Smooth muscle cell (in vitro differentiated cells): ENCODE measurements around the gene PTPRN2. TPM values are rescaled to one million over a fixed set of nuclear protein-coding genes. Genes with fewer than 3 reads are reported as not detected.

ENCODE experiments used
- DNase-seq: peaks from one replicate; lab custom pipeline; 2025; ENCODE audit not compliant: unreplicated experiment; lab: John Stamatoyannopoulos, UW
- H2AFZ ChIP-seq: fragments of 200-600 bp; sonication (generic); 2 replicates; pipeline ENCODE4 v1.6.0; 2016; ENCODE audit warnings: antibody characterized with exemption, low read depth, mild to moderate bottlenecking
- H3F3A ChIP-seq: fragments of 200-600 bp; sonication (generic); 2 replicates; pipeline ENCODE4 v1.6.0; 2017; ENCODE audit warnings: antibody characterized with exemption, low read depth
- H3K27ac ChIP-seq: fragments of 200-600 bp; sonication (generic); 2 replicates; pipeline ENCODE4 v1.5.1; 2016; ENCODE audit warnings: low read depth, mild to moderate bottlenecking
- H3K27me3 ChIP-seq: fragments of 200-600 bp; sonication (generic); 2 replicates; pipeline ENCODE4 v1.6.1; 2016; ENCODE audit warnings: low read depth, mild to moderate bottlenecking
- H3K36me3 ChIP-seq: fragments of 200-600 bp; sonication (generic); 2 replicates; pipeline ENCODE4 v1.5.1; 2016; ENCODE audit warnings: low read depth
- H3K4me1 ChIP-seq: fragments of 200-600 bp; sonication (generic); 2 replicates; pipeline ENCODE4 v1.5.1; 2016; ENCODE audit warnings: low read depth
- H3K4me2 ChIP-seq: fragments of 200-600 bp; sonication (generic); 2 replicates; pipeline ENCODE4 v1.6.0; 2016; ENCODE audit warnings: mild to moderate bottlenecking
- H3K4me3 ChIP-seq: fragments of 200-600 bp; sonication (generic); 2 replicates; pipeline ENCODE4 v1.5.1; 2016; ENCODE audit warnings: mild to moderate bottlenecking
- H3K79me2 ChIP-seq: fragments of 200-600 bp; sonication (generic); 2 replicates; pipeline ENCODE4 v1.6.0; 2016; ENCODE audit warnings: low read depth, mild to moderate bottlenecking
- H3K9ac ChIP-seq: fragments of 200-600 bp; sonication (generic); 2 replicates; pipeline ENCODE4 v1.6.0; 2016; ENCODE audit warnings: low read depth
- H3K9me3 ChIP-seq: fragments of 200-600 bp; sonication (generic); replicated peaks from 2 replicates; pipeline ENCODE4 v1.5.1; 2016; ENCODE audit warnings: low read depth
- H4K20me1 ChIP-seq: fragments of 200-600 bp; sonication (generic); 2 replicates; pipeline ENCODE4 v1.6.0; 2016; ENCODE audit warnings: low read depth
- CTCF ChIP-seq: fragments of 200-600 bp; sonication (generic); IDR thresholded peaks from 2 replicates; pipeline ENCODE4 v1.5.1; 2017; ENCODE audit warnings: borderline replicate concordance, mild to moderate bottlenecking, antibody characterized with exemption; ENCODE audit not compliant: insufficient read depth, poor library complexity, severe bottlenecking
- whole genome bisulfite sequencing: methylation state at CpG from one replicate; pipeline ENCODE4 v1.1.7; 2016; ENCODE audit warnings: low lambda C conversion rate; 5-methylcytosine and 5-hydroxymethylcytosine counted together
- polyA plus RNA-seq: library from polyadenylated mRNA; unstranded; fragments of >200 nt; fragmentation: Nextera tagmentation; extraction: Ambion mirVana; gene quantifications from 2 replicates; pipeline ENCODE4 v1.2.1, GENCODE V29; 2016
- total RNA-seq: library from RNA; depleted of rRNA; stranded (reverse); fragments of >200 nt; gene quantifications from 2 replicates; pipeline ENCODE4 v1.2.3, GENCODE V29; 2014

PTPRN2 gene
- total and polyA plus RNA-seq, 2 experiments from 2014 or later: 0.09 to 0.87 TPM

GRCh38 chr7:157866336-157866924 is 721.2 kb downstream of the PTPRN2 start:
- Histone ChIP-seq H3K4me1 (no peaks in the 10 kb centered on the region), H3K4me2 (no peak overlapping the region), H3K79me2 (no peaks in the 10 kb centered on the region), H3F3A (no peaks in the 10 kb centered on the region), H2AFZ (no peak overlapping the region), H3K27me3 (no peaks in the 10 kb centered on the region), H3K27ac (no peak overlapping the region), H3K9ac (no peak overlapping the region), H3K9me3 (no peaks in the 10 kb centered on the region), H3K4me3 (no peak overlapping the region), H3K36me3 (no peaks in the 10 kb centered on the region), H4K20me1 (no peaks in the 10 kb centered on the region)
- DNase-seq: no peak
- 89% methylated on average over 10 of the region's 29 CpGs for WGBS
- TF ChIP-seq CTCF: no peak

DNA sequence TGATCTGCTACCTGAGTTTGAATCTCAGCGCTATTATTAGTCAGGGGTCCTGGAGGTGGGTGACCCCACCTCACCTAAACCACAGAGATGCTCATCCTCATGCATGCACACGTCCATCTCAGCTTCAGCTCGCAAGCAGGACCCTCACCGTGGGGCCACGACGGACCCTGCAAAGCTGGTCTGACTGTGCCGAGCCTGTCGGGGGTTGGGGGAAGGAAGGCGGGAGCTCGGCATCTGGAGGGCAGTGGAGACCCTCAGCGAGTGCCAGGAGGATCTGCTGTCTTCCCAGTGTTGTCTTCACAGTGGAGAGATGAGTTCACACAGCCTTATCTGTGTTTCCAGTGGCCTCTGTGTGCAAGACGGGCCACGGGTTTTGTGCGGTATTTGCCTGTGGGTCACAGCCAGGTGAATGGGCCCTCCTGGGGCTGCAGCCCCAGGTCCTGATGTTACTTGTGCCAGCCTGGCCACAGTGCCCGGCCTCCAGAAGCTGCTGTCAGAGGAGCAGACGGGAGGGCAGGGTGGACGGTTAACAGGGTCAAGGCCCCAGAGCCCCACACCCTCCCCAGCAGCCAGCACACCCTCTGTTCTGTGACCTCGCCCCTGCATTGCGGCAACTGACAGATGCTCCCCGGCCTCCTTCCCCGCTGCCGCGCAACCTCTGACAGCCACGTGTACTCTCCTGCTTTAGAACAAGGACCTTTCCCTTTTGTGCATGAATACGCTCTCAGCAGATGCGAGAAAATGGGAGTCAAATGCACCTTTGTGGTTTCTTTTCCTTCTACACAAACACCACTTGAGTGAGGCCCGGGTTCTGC is 722.1 kb downstream of the PTPRN2 start:
- Histone ChIP-seq H3K4me1 (no peaks in the 10 kb centered on the region), H4K20me1 (no peaks in the 10 kb centered on the region), H3K36me3 (no peaks in the 10 kb centered on the region), H3K79me2 (no peaks in the 10 kb centered on the region), H3K27me3 (no peaks in the 10 kb centered on the region), H3K4me2 (no peak overlapping the region), H3K4me3 (no peak overlapping the region), H3F3A (no peaks in the 10 kb centered on the region), H3K27ac (no peak overlapping the region), H3K9ac (no peak overlapping the region), H2AFZ (no peak overlapping the region), H3K9me3 (no peaks in the 10 kb centered on the region)
- DNase-seq: no peak
- WGBS: 88% methylated on average over 24 of the region's 27 CpGs
- TF ChIP-seq CTCF: no peak

DNA sequence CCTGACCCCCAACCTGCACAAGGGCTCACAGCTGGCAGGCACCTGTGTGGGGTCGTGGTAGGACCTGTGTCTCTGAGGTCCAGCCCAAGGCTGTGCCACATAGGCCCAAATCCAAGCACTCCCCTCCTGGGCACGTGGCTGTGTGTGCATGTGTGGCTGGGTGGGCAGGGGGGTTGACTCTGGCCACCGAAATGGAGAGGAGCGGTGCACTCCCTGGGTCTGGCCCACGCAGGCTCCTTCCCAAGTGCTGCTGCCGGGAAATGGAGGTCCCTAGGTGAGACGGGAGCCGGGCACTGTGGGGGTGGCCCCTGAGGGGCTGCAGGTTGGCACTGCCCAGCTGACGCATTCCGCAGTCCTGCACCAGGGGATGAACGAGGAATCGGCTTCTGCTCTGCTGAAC is 722.7 kb downstream of the PTPRN2 start:
- no peak overlapping the region for H3K27ac ChIP-seq
- DNase-seq: no peak
- no peak overlapping the region for H3K4me3 ChIP-seq
- no peaks in the 10 kb centered on the region for H3K4me1 ChIP-seq
- no peaks in the 10 kb centered on the region for H4K20me1 ChIP-seq
- H3K4me2 ChIP-seq: no peak overlapping the region
- whole genome bisulfite sequencing: 89% methylated on average over 12 of the region's 12 CpGs
- no peaks in the 10 kb centered on the region for H3K79me2 ChIP-seq
- no peak overlapping the region for H2AFZ ChIP-seq
- H3K9ac ChIP-seq: no peak overlapping the region
- H3K9me3 ChIP-seq: no peaks in the 10 kb centered on the region
- no peaks in the 10 kb centered on the region for H3F3A ChIP-seq
- no peaks in the 10 kb centered on the region for H3K27me3 ChIP-seq
- H3K36me3 ChIP-seq: no peaks in the 10 kb centered on the region
- no peak for TF ChIP-seq CTCF
